HG02938 (cell line): ENCODE data around the gene KRTAP10-8.
"Not testable (repeated sequence)": the region's sequence is repeated elsewhere in the genome, so short reads cannot be mapped to it uniquely, and the experiment has no call there.

ENCODE experiments used
- ATAC-seq: cut with Tn5 transposase; IDR thresholded peaks from one replicate; pipeline ENCODE4 v1.9.1; 2021; ENCODE audit warnings: mild to moderate bottlenecking, moderate library complexity; ENCODE audit not compliant: unreplicated experiment

Gene KRTAP10-8

DNA sequence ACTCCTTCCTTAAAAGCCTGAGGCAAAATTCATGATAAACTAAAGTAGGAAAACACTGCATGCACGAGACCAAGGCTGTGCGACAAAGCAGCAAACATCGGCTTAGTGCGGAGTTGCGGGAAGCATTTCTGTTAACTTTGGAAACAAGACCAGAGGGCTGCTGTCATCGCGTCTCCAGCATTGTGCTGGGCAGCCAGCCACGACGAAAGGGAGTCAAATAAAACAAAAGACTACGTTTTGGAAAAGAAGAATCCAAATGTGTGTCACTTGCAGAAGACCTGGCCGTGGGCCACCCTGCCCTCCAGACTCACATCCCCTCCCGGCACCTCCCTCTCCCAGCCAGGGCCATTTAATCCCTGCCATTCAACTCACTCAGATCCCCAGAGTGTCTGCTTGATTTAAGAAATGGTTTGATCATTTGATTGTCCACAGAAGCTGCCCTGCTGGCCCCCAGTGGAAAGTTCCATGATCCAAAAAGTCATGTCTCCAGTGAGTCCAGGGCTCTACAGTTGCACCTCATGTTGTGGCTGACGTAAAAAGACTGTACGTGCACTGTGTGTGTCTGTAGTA, 31.9 kb downstream of the KRTAP10-8 start:
- no peak for ATAC-seq

DNA sequence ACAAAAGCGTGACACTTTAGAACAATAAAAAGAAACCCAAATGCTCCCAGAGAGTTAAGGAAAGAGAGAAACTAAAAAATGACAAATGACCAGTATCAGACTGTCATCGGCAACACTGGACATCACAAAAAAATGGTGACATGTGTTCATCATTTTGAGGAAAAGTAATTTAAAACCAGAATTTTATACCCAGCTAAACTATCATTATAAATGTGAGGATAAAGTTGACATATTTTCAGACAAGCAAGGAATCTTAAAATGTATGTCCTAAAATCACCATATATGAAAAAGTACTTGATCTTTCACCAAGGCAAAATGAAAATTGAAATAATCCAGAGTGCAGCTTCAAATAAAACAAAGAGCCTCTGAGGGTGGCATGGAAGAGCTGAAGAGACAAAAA, 33.0 kb downstream of the KRTAP10-8 start:
- no peak for ATAC-seq

DNA sequence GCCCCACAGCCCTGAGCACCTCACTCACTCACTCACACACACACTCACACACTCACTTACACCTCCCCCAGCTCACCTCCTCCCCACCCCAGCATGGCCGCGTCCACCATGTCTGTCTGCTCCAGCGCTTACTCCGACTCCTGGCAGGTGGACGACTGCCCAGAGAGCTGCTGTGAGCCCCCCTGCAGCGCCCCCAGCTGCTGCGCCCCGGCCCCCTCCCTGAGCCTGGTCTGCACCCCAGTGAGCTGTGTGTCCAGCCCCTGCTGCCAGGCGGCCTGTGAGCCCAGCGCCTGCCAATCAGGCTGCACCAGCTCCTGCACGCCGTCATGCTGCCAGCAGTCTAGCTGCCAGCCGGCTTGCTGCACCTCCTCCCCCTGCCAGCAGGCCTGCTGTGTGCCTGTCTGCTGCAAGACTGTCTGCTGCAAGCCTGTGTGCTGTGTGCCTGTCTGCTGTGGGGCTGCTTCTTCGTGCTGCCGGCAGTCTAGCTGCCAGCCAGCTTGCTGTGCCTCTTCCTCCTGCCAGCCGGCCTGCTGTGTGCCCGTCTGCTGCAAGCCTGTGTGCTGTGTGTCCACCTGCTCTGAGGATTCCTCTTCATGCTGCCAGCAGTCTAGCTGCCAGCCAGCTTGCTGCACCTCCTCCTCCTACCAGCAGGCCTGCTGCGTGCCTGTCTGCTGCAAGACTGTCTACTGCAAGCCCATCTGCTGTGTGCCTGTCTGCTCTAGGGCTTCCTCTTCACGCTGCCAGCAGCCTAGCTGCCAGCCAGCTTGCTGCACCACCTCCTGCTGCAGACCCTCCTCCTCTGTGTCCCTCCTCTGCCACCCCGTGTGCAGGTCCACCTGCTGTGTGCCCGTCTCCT, 34.7 kb downstream of the KRTAP10-8 start, which contains the start of gene KRTAP10-11:
TSS of gene KRTAP10-11 (plus strand) at position 49 of the 856 bp plus-strand sequence. CDS start at position 94, 45 bp downstream.
- not testable (repeated sequence) for ATAC-seq

DNA sequence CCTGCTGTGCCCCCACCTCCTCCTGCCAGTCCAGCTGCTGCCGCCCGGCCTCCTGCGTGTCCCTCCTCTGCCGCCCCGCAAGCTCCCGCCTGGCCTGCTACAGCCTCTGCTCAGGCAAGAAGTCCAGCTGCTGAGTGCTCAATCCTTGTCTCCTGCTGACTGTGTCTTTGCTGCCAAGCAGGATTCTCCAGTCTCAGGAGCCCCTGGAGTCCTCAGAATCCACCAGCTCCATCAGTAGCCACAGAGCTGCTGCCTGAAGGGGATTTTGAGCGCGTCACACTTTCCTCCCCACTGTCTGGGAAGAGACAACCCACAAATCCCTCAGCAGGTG, 35.3 kb downstream of the KRTAP10-8 start:
- ATAC-seq = no peak

DNA sequence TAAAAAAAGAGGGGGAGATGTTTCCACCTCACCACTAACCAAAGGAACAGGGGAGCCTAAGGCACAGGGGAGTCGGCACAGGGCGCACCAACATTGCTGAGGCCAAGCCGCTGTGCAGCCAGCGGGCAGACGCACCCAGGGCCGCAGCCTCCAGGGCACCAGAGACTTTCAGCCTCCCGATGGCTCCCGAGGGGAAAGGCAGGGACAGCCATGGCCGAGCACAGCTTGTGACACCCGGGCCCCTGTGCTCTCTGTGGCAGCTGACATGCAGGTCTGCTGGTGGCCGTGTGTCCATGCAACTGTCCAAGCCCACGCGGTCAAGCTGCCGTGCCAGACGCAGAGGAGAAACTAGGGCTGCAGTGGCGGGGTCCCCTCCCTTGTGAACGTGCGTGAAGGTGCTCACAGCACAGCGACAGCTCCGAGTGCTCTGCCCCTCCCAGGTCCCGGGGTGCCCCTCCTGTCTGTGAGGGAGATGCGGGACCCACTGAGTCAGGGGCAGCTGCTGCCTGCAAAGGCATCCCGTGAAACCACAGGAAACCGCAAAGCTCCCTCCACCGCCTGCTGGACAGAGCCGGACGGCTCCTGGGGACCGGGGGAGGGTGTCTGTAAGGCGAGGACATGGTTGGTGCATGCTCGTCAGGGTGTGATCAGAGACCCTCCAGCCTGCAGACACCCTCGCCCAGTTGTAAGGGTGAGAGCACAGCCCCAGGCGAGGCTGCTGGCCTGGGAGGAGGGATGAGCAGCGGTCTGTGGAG, 36.9 kb downstream of the KRTAP10-8 start:
- no peak for ATAC-seq

DNA sequence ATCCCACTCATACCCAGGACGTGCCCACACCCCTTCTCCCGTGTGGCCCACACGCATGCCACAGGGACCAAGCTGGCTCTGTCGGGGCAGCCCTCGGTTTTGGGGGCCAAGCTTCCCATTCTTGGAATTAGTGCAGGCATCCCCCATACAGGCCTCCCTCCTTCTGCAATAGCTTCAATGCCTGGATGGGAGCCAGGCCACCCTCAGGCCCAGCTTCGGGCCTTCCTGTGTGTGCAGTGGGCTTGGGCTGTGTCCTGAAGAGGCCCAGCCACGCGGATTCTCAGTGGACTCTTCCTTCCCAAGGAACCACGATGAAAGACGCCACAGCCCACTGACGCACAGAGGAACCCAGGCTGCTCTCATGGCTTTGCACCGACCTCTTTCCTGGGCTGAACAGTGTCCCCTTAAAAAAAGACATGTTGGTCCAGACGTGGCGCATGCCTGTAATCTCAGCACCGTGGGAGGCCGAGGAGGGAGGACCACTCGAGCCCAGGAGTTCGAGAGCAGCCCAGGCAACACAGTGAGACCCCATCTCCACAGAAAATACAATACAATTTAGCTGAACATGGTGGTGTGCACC, 37.7 kb downstream of the KRTAP10-8 start:
- ATAC-seq = no peak

DNA sequence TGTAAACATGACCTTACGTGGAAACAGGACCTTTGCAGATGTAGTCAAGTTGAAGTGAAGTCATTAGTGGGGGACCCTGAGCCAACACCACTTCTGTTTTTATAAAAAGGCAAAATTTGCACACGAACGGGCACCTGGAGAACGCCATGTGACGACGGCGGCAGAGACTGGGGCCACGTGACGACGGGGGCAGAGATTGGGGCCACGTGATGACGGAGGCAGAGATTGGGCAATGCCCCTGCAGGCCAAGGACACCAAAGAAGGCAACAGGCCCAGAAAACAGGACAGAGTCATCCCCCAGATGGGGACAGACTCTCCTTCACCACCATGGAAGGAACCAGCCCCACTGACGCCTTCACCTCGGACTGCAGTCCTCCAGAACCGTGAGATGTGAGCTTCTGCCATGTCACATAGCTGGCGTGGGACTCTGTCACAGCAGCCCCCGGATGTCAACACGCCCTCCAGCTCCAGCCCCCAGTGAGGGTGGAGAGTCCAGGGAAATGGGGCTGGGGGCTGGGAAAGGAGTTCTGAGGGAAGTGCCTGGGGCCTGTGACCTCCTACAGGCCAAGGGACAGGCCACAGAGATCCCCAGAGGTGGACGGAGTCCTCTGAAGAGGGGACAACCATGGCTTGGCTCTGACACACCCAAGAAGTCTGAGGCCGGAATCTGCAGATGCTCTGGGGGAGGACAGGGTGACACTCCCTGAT, 38.5 kb downstream of the KRTAP10-8 start:
- ATAC-seq = no peak

DNA sequence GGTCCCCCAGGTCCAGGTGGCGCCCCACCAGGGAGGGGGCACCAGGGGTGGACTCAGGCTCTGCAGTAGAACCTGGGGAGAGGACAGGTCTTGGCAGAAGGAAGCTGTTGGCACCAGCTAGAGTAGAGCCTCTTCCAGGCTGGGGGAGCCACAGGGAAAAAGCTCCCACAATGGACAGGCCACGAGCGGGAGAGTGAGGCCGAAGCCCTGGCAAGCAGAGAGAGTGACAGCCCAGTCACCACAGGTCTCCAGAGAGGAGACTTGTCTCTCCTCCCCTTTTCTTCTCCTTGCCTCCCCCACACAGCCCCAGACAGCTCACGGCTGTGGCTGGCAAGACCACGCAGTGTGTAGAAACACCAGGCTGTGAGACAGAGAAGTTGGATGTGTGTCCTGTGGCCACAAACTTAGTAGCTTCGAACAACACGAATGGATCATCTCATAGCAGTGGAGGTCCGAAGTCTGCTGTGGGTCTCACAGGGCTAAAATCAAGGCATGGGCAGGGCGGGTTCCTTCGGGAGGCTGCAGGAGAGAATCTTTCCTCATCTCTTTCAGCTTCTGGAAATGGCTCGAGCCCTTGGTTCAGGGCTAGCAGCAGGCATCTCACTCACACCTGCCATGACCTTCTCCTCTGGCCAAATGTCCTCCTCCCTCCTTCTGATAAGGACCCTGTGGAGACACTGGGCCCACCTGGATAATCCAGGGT, 39.2 kb downstream of the KRTAP10-8 start:
- no peak for ATAC-seq

DNA sequence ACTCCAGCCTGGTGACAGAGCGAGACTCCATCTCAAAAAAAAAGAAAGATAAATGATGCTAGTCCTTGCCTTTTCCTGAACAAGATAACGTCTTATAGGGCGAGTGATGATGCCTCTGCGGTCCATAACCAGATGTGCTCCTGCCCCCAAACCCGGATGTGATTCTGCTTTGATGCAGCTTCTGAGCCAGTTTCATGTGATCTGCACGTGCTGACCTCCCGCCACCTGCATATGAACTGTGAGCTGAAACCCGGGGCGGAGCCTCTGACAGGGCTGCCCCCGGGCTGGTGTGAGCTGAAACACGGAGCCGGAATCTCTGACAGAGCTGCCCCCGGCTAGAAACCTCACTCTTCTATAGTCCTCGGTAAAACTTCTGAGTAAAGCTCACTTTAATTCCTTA, 41.2 kb downstream of the KRTAP10-8 start:
- no peak for ATAC-seq

DNA sequence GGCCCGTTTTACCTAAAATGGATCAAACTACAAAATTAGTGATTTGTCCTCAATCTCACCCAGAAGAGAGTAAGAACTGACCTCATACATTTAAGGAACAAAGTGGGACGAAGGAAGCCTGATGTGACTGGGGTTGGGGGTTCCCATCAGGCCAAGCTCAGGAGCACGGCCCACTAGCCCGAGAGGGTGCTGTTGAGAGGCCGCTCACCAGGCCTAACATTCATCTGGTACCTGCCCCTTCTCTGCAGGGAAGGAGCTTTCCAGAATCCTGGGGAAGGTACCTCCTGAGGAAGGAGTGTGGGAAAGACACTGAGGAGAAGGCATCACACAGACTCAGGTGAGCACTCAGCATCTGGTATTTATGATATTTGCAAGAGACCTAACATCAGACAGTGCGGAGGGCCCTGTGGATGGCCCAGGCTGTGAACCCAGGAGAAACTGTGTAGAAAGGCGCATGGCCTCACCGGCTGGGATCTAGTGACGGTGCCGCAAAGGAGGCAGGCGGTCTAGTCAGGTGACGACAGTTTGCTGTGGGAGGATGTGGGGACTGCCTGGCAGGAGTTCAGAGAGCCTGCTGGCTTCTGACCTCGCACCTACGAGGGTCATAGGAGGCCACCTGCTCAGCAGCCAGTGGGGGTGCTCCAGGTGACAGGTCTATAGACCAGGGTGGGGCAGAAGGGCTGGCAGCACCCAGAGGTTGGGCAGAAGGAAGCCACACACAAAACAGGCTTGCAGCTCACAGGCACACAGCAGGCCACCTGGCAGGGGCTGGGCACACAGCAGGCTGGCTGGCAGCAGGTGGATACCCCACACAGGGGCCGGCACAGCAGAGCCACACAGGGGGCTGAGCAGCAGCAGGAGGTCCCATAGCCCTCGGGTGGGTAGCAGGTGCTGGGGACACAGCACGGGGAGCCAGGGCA, 42.0 kb downstream of the KRTAP10-8 start:
- ATAC-seq = no peak

DNA sequence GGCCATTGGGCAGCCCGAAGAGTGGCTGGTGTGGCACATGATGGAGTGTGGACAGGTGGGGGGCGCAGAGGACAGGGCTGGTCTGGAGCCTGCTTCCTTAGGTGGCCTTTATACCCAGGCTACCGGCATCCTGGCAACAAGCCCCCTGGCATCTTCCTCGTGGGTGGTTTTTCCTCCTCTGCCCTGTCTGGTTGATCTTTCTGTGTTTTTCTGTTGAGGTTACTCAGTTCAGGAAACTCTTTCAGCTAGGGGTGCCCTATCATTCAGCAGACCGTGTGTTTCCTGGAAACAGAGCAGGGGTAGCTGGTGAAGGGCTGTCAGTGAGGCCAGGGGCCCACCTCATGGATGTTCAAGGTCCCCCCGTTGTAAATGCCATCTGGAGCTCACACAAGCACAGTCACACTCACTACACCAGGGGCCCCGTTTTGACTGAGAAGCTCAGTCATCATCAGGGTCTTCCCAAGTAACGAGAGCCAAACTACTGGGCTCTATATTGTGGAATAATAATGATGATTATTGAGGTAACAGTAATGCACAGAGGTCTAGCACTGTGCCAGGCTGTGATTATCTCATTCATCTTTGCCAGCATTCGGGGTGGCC, 42.8 kb downstream of the KRTAP10-8 start, which contains the start of gene KRTAP12-4:
TSS of gene KRTAP12-4 (minus strand) at position 84 of the 600 bp plus-strand sequence. CDS start at position 39, 45 bp downstream.
- ATAC-seq = no peak

DNA sequence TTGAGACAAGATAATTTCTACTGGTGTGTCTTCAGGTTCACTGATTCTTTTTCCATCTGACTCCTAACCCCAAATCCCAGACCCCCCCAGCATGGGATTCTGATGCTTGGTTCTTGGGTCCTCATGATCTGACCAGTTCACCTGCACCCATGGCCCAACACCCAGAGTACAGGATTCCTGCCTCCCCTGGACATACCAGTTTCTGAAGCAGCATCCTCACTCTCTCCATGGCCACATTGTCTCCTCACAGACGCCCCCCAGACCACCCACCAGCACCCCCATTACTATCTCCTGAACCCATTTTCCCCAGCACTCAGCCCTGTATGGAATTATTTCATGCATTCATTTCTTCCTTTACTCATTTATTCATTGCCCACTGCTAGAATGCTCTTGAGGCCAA, 45.0 kb downstream of the KRTAP10-8 start:
- no peak for ATAC-seq

DNA sequence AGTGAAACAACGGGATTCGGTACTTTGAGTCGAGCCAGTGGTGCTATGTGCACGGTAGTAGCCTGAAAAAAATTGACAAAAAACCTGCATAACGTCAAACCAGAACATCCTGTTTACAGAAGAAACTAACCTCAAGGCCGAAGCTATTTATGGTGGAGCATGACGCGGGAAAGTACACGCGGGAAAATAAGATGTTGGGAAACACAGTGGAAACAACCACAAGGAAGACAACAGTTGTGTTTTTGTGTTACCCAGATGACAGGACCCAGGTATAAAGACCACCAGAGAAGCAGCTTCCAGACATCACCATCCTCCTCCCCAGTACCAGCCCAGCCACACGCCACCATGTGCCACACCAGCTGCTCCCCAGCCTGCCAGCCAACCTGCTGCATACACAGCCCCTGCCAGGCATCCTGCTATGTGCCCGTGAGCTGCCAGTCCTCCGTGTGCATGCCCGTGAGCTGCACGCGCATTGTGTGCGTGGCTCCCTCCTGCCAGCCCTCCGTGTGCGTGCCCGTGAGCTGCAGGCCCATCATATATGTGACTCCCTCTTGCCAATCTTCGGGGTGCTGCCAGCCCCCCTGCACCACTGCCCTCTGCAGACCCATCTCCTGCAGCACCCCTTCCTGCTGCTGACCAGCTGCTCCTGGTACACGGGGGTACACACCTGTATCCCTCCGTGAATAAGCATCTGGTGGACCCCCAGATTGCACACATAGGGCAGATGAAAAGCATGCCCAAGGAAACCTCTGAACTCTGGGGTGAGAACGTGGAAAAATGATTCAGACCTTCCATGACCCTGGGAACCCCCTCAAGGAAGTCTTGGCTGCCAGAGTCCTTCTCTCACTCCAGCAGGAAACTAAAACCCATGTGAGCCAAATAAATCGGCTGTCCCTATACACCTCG, 46.0 kb downstream of the KRTAP10-8 start, which contains the start of gene KRTAP12-3:
TSS of gene KRTAP12-3 (plus strand) at position 298 of the 906 bp plus-strand sequence. CDS start at position 346, 48 bp downstream.
- no peak for ATAC-seq

DNA sequence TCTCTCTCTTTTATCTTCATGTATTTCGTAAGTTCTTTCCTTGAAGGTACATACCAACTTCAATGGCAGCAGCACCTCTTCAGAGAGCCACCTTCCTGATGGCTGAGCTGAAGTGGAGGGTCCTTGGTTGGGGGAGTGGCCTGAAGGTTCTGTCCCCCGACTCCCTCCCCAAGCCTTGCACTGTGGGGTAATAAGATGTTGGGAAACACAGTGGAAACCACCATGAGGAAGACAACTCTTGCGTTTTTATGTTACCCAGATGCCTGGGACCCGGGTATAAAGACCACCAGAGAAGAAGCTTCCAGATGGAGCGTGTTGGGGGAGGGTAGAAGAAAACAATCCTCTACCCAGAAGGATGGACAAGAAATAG, 46.6 kb downstream of the KRTAP10-8 start:
- no peak for ATAC-seq

DNA sequence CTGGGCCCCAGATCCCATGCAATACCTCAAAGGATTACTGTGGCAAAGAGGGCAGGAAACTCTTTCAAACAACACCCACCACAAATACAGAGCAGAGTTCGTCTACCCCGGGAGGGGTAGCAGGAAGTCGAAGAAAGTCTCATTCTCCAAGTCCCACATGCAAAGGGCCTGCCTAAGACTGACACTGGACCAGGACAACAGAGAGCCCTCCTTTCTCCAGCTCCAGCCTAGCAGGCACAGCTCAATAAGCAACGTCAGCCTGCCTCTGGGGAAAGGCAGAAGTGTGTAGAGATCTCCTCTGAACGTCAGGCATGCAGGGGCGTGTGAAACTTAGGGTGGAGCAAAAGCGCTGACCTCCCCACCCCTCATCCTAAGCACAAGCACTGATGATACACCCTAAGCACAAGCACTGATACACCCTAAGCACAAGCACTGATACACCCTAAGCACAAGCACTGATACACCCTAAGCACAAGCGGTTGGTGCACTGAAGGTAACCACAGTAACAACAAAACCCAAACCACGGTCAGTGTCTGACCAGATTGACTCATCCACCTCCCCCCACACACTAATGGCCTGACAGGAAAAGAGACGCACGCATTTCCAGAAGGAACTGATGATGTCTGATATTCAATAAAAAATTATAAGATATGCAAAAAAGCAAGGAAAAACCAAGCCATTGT, 47.2 kb downstream of the KRTAP10-8 start:
- no peak for ATAC-seq

DNA sequence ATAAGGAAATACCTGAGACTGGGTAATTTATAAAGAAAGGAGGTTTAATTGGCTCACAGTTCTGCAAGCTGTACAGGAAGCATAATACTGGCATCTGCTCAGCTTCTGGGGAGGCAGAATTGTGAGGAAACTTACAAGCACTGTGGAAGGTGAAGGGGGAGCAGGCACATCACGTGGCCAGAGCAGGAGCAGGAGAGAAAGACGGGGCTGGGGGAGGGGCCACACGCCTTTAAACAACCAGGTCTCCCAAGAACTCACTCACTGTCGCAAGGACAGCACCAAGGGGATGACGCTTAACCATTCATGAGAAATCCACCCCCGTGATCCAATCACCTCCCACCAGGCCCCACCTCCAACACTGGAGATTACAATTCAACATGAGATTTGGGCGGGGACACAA, 49.7 kb downstream of the KRTAP10-8 start:
- not testable (repeated sequence) for ATAC-seq
